ENCODE measurements around the gene MYO1H. TPM values are rescaled to one million over a fixed set of nuclear protein-coding genes. Genes with fewer than 3 reads are reported as not detected.
"Not testable (repeated sequence)": the region's sequence is repeated elsewhere in the genome, so short reads cannot be mapped to it uniquely, and the experiment has no call there.

Gene MYO1H
- total RNA-seq, 4 donors from 2014 or later = not detected

GRCh38 chr12:109388167-109388563, 40.5 kb downstream of the MYO1H start:
- Histone ChIP-seq H3K27me3 (no peaks in the 10 kb centered on the region), H3K27ac (no peak overlapping the region), H3K36me3 (no peaks in the 10 kb centered on the region), H3K4me1 (no peaks in the 10 kb centered on the region), H3K9me3 (no peaks in the 10 kb centered on the region), H3K4me3 (no peak overlapping the region)
- TF ChIP-seq CTCF (IDR thresholded peaks at IDR 0.05) (no peak), POLR2A (IDR thresholded peaks at IDR 0.05) (no peak)
- intact Hi-C loops (cut with DNase I; ENCODE audit: low total_unique reads) = no loop called here
- no peak for DNase-seq

GRCh38 chr12:109389146-109389545, 41.4 kb downstream of the MYO1H start:
- no peak overlapping the region for H3K4me3 ChIP-seq
- DNase-seq = no peak
- no peaks in the 10 kb centered on the region for H3K36me3 ChIP-seq
- H3K9me3 ChIP-seq = no peaks in the 10 kb centered on the region
- no peak overlapping the region for H3K27ac ChIP-seq
- intact Hi-C loops (cut with DNase I; ENCODE audit: low total_unique reads) = no loop called here
- no peak for TF ChIP-seq POLR2A (IDR thresholded peaks at IDR 0.05)
- TF ChIP-seq CTCF (IDR thresholded peaks at IDR 0.05) = no peak
- H3K27me3 ChIP-seq = no peaks in the 10 kb centered on the region
- no peaks in the 10 kb centered on the region for H3K4me1 ChIP-seq

- peak; percentile 30 to 43 for DNase-seq
- Histone ChIP-seq H3K27ac (no peak overlapping the region), H3K9me3 (no peaks in the 10 kb centered on the region), H3K4me1 (no peaks in the 10 kb centered on the region), H3K27me3 (no peaks in the 10 kb centered on the region), H3K36me3 (no peaks in the 10 kb centered on the region), H3K4me3 (no peak overlapping the region)
- TF ChIP-seq POLR2A (IDR thresholded peaks at IDR 0.05) (no peak), CTCF (IDR thresholded peaks at IDR 0.05) (peak; percentile 66 to 81 (median 68))
- intact Hi-C loops (cut with DNase I; ENCODE audit: low total_unique reads) = no loop called here
These were observed 46.0 kb downstream of the MYO1H start for GRCh38 chr12:109393437-109394345.

- Histone ChIP-seq H3K4me1 (no peaks in the 10 kb centered on the region), H3K36me3 (no peaks in the 10 kb centered on the region), H3K27me3 (no peaks in the 10 kb centered on the region), H3K4me3 (no peak overlapping the region), H3K9me3 (no peaks in the 10 kb centered on the region), H3K27ac (no peak overlapping the region)
- no peak for TF ChIP-seq CTCF (IDR thresholded peaks at IDR 0.05)
- no peak for TF ChIP-seq POLR2A (IDR thresholded peaks at IDR 0.05)
- intact Hi-C loops (cut with DNase I; ENCODE audit: low total_unique reads) = no loop called here
- DNase-seq = no peak
These were observed 47.2 kb downstream of the MYO1H start for GRCh38 chr12:109394891-109395290.

GRCh38 chr12:109404841-109405240, 57.1 kb downstream of the MYO1H start:
- intact Hi-C loops (cut with DNase I; ENCODE audit: low total_unique reads) = not testable (repeated sequence)

GRCh38 chr12:109406147-109406546, 58.4 kb downstream of the MYO1H start:
- intact Hi-C loops (cut with DNase I; ENCODE audit: low total_unique reads) = not testable (repeated sequence)

More at GRCh38 chr12:109404841-109405240, 57.1 kb downstream of the MYO1H start:
- not testable (repeated sequence) for DNase-seq, H3K27ac ChIP-seq, H3K4me3 ChIP-seq, H3K9me3 ChIP-seq, H3K4me1 ChIP-seq, H3K27me3 ChIP-seq, H3K36me3 ChIP-seq

More at GRCh38 chr12:109406147-109406546, 58.4 kb downstream of the MYO1H start:
- not testable (repeated sequence) for DNase-seq, H3K4me3 ChIP-seq, H3K27me3 ChIP-seq, H3K9me3 ChIP-seq, H3K27ac ChIP-seq, H3K4me1 ChIP-seq, H3K36me3 ChIP-seq

Measured in uterus (tissue), 4 donors.